Liver (tissue), 9 donors: ENCODE data around the gene BAIAP3. TPM values are rescaled to one million over a fixed set of nuclear protein-coding genes. Genes with fewer than 3 reads are reported as not detected.

Experiments
- DNase-seq: peaks from one replicate; pipeline ENCODE4 v3.0.0-alpha.2; 2017; ENCODE audit warnings: low spot score
- H3K27ac ChIP-seq, 2 donors: one replicate each; pipeline ENCODE4 v1.7.0; 2013; ENCODE audit warnings: inconsistent platforms in 2 of 2, low read length in 2 of 2, control low read depth in 1 of 2, low read depth in 1 of 2, mild to moderate bottlenecking in 1 of 2
- H3K27me3 ChIP-seq, 4 donors: one replicate each; pipeline versions ENCODE4 v1.6.1 to v1.7.0; 2013; ENCODE audit warnings: low read length in 3 of 4, inconsistent platforms in 1 of 4, mild to moderate bottlenecking in 1 of 4, moderate library complexity in 1 of 4; ENCODE audit not compliant: control insufficient read depth in 4 of 4, insufficient read depth in 4 of 4
- H3K36me3 ChIP-seq, 4 donors: one replicate each; pipeline versions ENCODE4 v1.6.1 to v1.7.0; 2013; ENCODE audit warnings: low read length in 3 of 4, mild to moderate bottlenecking in 3 of 4, low read depth in 1 of 4, moderate library complexity in 1 of 4; ENCODE audit not compliant: control insufficient read depth in 4 of 4, insufficient read depth in 3 of 4
- H3K4me1 ChIP-seq, 4 donors: one replicate each; pipeline versions ENCODE4 v1.6.1 to v1.7.0; 2013; ENCODE audit warnings: low read length in 3 of 4, mild to moderate bottlenecking in 3 of 4, moderate library complexity in 1 of 4; ENCODE audit not compliant: control insufficient read depth in 4 of 4, insufficient read depth in 4 of 4
- H3K4me3 ChIP-seq, 3 donors: one replicate each; pipeline versions ENCODE4 v1.6.1 to v1.7.0; 2013; ENCODE audit warnings: low read length in 3 of 3, control low read depth in 1 of 3, low read depth in 1 of 3, mild to moderate bottlenecking in 1 of 3
- H3K9ac ChIP-seq, 2 donors: one replicate each; pipeline ENCODE4 v1.7.0; 2013; ENCODE audit warnings: low read length in 2 of 2, mild to moderate bottlenecking in 2 of 2, moderate library complexity in 2 of 2, control low read depth in 1 of 2, low read depth in 1 of 2
- H3K9me3 ChIP-seq, 4 donors: one replicate each; pipeline versions ENCODE4 v1.6.1 to v1.7.0; 2013; ENCODE audit warnings: low read length in 3 of 4; ENCODE audit not compliant: control insufficient read depth in 4 of 4
- EGR1 ChIP-seq, 2 donors: IDR thresholded peaks; 2 replicates each; pipeline ENCODE4 v1.6.1; 2016 to 2018; ENCODE audit warnings: antibody characterized with exemption in 2 of 2, low read depth in 2 of 2
- FOXA1 ChIP-seq: IDR thresholded peaks from 2 replicates; pipeline ENCODE4 v1.6.1; 2016; ENCODE audit warnings: antibody characterized with exemption
- FOXA2 ChIP-seq: IDR thresholded peaks from 2 replicates; pipeline ENCODE4 v1.6.1; 2016; ENCODE audit warnings: antibody characterized with exemption
- GABPA ChIP-seq, 2 donors: IDR thresholded peaks in 1 of 2; conservative IDR thresholded peaks in 1 of 2; 2 replicates each; pipeline ENCODE4 v1.6.1; 2016; ENCODE audit warnings: antibody characterized with exemption in 2 of 2, mild to moderate bottlenecking in 1 of 2, moderate library complexity in 1 of 2
- HNF4A ChIP-seq, 2 donors: conservative IDR thresholded peaks; 2 replicates each; pipeline ENCODE4 v1.6.1; 2016; ENCODE audit warnings: antibody characterized with exemption in 2 of 2, mild to moderate bottlenecking in 2 of 2
- HNF4G ChIP-seq: IDR thresholded peaks from 2 replicates; pipeline ENCODE4 v1.6.1; 2016; ENCODE audit warnings: antibody characterized with exemption
- JUND ChIP-seq, 2 donors: IDR thresholded peaks; 2 replicates each; pipeline ENCODE4 v1.6.1; 2016; ENCODE audit warnings: antibody characterized with exemption in 2 of 2
- NR2F2 ChIP-seq: IDR thresholded peaks from 2 replicates; pipeline ENCODE4 v1.6.1; 2016; ENCODE audit warnings: antibody characterized with exemption
- RAD21 ChIP-seq, 2 donors: IDR thresholded peaks; 2 replicates each; pipeline ENCODE4 v1.6.1; 2016; ENCODE audit warnings: antibody characterized with exemption in 2 of 2, mild to moderate bottlenecking in 2 of 2
- RXRA ChIP-seq, 2 donors: IDR thresholded peaks; 2 replicates each; pipeline ENCODE4 v1.6.1; 2017 to 2018; ENCODE audit warnings: antibody characterized with exemption in 2 of 2, mild to moderate bottlenecking in 1 of 2
- SP1 ChIP-seq: IDR thresholded peaks from 2 replicates; pipeline ENCODE4 v1.6.1; 2018; ENCODE audit warnings: antibody characterized with exemption, mild to moderate bottlenecking
- TAF1 ChIP-seq: conservative IDR thresholded peaks from 2 replicates; pipeline ENCODE4 v1.6.1; 2016; ENCODE audit warnings: antibody characterized with exemption, mild to moderate bottlenecking
- YY1 ChIP-seq: IDR thresholded peaks from 2 replicates; pipeline ENCODE4 v1.6.1; 2016; ENCODE audit warnings: antibody characterized with exemption, mild to moderate bottlenecking
- WGBS: extraction: QIAGEN DNeasy Blood & Tissue Kit; methylation state at CpG from one replicate; pipeline ENCODE4 v1.1.7; 2013; 5-methylcytosine and 5-hydroxymethylcytosine counted together
- polyA plus RNA-seq, 2 donors: library from polyadenylated mRNA; stranded (reverse) in 1 of 2; unstranded in 1 of 2; fragments of 200-250 nt in 1 of 2; fragments of >200 nt in 1 of 2; fragmentation: Nextera tagmentation in 1 of 2; extraction: Ambion mirVana in 1 of 2; gene quantifications; one replicate each; pipeline versions ENCODE4 v1.2.1 to v1.2.3, GENCODE V29; 2013 to 2015
- total RNA-seq, 2 donors: library from RNA; depleted of rRNA; stranded (reverse); fragments of >200 nt; gene quantifications; one replicate each; pipeline ENCODE4 v1.2.3, GENCODE V29; 2014
- TF ChIP-seq, protein P1 (sequence below): IDR thresholded peaks from 2 replicates; pipeline ENCODE4 v1.6.1; 2016; ENCODE audit warnings: antibody characterized with exemption, mild to moderate bottlenecking
- TF ChIP-seq, protein P2 (sequence below): IDR thresholded peaks from 2 replicates; pipeline ENCODE4 v1.6.1; 2016; ENCODE audit warnings: antibody characterized with exemption
- TF ChIP-seq, protein P3 (sequence below): fragments of 150-350 bp; IDR thresholded peaks from 2 replicates; pipeline ENCODE4 v1.5.1; 2017; ENCODE audit warnings: improper control_type of control experiment, low read depth, low read length; ENCODE audit not compliant: missing input control
- TF ChIP-seq, protein P4 (sequence below): IDR thresholded peaks from 2 replicates; pipeline ENCODE4 v1.6.1; 2016; ENCODE audit warnings: antibody characterized with exemption
- TF ChIP-seq, protein P5 (sequence below): IDR thresholded peaks from 2 replicates; pipeline ENCODE4 v1.6.1; 2016; ENCODE audit warnings: antibody characterized with exemption
- donor health status: healthy.
- donor health status: healthy.
- donor health status: healthy.
- donor health status: healthy.
- donor health status: healthy.

BAIAP3 gene
- total and polyA plus RNA-seq, 4 donors = 1.6 to 3.8 (median 2.6) TPM

DNA sequence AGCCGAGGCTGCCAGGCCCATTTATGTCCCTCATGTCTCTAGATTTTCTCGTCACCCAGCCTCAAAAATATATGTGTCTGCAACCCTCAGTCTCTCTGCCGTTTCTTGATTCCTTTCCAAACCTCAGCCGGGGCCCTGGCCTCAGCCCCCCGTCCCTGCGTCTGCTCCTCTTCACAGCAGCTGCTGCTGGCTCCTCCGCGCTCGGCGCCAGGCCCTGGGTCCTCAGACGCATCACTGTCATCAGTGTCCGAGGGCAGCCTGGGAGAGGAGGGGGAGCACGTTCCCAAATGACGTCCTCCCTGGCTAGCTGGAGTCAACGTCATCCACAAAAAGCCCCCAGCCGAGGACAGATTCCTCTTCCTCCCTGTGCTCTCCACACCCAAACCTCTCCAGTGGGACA, 15.9 kb downstream of the BAIAP3 start (continued):
- TF ChIP-seq, protein P1, sequence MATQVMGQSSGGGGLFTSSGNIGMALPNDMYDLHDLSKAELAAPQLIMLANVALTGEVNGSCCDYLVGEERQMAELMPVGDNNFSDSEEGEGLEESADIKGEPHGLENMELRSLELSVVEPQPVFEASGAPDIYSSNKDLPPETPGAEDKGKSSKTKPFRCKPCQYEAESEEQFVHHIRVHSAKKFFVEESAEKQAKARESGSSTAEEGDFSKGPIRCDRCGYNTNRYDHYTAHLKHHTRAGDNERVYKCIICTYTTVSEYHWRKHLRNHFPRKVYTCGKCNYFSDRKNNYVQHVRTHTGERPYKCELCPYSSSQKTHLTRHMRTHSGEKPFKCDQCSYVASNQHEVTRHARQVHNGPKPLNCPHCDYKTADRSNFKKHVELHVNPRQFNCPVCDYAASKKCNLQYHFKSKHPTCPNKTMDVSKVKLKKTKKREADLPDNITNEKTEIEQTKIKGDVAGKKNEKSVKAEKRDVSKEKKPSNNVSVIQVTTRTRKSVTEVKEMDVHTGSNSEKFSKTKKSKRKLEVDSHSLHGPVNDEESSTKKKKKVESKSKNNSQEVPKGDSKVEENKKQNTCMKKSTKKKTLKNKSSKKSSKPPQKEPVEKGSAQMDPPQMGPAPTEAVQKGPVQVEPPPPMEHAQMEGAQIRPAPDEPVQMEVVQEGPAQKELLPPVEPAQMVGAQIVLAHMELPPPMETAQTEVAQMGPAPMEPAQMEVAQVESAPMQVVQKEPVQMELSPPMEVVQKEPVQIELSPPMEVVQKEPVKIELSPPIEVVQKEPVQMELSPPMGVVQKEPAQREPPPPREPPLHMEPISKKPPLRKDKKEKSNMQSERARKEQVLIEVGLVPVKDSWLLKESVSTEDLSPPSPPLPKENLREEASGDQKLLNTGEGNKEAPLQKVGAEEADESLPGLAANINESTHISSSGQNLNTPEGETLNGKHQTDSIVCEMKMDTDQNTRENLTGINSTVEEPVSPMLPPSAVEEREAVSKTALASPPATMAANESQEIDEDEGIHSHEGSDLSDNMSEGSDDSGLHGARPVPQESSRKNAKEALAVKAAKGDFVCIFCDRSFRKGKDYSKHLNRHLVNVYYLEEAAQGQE = no peak
- TF ChIP-seq, protein P2, sequence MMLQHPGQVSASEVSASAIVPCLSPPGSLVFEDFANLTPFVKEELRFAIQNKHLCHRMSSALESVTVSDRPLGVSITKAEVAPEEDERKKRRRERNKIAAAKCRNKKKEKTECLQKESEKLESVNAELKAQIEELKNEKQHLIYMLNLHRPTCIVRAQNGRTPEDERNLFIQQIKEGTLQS = no peak
- TF ChIP-seq YY1 = no peak
- no peak for TF ChIP-seq GABPA (IDR thresholded peaks at IDR 0.05 in 1 of 2, conservative IDR thresholded peaks at IDR 0.05 in 1 of 2)
- no peak for TF ChIP-seq EGR1 (IDR thresholded peaks at IDR 0.05; ENCODE audit: low read depth in 2 of 2)
- TF ChIP-seq RAD21 (IDR thresholded peaks at IDR 0.05) = no peak

DNA sequence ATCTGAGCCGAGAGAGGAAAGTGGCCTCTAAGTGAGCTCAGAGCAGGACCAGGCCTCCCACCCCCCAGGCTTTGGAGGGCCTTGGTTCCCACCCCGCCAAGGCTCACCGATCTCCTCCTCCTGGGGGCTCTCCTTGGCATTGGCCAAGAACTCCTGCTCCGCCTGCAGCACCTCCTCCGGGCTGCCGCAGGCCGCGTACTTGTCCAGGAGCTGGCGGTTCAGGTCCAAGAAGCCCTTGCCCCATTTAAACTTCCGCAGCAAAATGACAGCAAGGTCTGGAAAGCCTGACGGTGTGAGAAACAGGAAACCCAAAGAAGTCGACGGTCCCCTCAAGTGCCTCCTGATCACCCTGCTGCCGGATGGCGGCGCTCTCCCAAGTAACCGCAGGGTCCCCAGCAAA, 16.5 kb downstream of the BAIAP3 start:
- H3K4me1 ChIP-seq = peaks cover 6 to 38% (median 33%) of the 10 kb centered on the region in 4 donors
- H3K27ac ChIP-seq = no peak overlapping the region
- H3K9ac ChIP-seq = no peak overlapping the region
- H3K4me3 ChIP-seq = no peak overlapping the region
- no peak for TF ChIP-seq RXRA (IDR thresholded peaks at IDR 0.05)
- no peak for TF ChIP-seq HNF4A (conservative IDR thresholded peaks at IDR 0.05)
- TF ChIP-seq, protein P2 = no peak
- TF ChIP-seq JUND (IDR thresholded peaks at IDR 0.05) = no peak
- H3K27me3 ChIP-seq = no peaks in the 10 kb centered on the region
- no peak for DNase-seq
- no peaks in the 10 kb centered on the region for H3K9me3 ChIP-seq
- WGBS = 95% methylated on average over 17 of the region's 17 CpGs
- peaks cover 3 to 14% (median 6%) of the 10 kb centered on the region in 4 donors for H3K36me3 ChIP-seq

DNA sequence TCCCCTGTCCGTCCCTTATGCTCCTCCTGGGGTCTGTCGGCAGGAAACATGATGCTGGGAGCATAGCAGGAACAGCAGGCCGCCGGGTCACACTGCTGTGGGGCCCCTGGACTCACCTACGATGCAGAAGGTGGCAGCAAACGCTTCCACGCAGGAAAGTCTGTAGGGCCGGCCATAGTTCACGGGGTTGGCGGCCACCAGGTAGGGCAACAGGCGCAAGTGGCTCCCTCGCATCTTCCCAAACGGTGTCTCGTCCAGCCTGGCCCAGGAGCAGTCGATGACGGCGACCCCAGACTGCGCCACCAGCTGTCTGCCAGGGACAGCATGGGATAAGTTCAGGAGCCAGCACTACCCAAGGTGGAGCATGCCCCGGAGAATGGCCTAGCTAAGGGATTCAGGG, 17.2 kb downstream of the BAIAP3 start:
- no peak for DNase-seq
- H3K9ac ChIP-seq = peak overlapping the region in 1 of 2 donors; percentile 23
- H3K36me3 ChIP-seq = peaks cover 3 to 14% (median 6%) of the 10 kb centered on the region in 4 donors
- H3K9me3 ChIP-seq = no peaks in the 10 kb centered on the region
- WGBS = 81% methylated on average over 19 of the region's 19 CpGs
- no peaks in the 10 kb centered on the region for H3K27me3 ChIP-seq
- H3K27ac ChIP-seq = no peak overlapping the region
- peak overlapping the region; percentile 91 to 98 (median 95) for H3K4me3 ChIP-seq
- no peak for TF ChIP-seq NR2F2
- TF ChIP-seq SP1 = no peak
- TF ChIP-seq, protein P3, sequence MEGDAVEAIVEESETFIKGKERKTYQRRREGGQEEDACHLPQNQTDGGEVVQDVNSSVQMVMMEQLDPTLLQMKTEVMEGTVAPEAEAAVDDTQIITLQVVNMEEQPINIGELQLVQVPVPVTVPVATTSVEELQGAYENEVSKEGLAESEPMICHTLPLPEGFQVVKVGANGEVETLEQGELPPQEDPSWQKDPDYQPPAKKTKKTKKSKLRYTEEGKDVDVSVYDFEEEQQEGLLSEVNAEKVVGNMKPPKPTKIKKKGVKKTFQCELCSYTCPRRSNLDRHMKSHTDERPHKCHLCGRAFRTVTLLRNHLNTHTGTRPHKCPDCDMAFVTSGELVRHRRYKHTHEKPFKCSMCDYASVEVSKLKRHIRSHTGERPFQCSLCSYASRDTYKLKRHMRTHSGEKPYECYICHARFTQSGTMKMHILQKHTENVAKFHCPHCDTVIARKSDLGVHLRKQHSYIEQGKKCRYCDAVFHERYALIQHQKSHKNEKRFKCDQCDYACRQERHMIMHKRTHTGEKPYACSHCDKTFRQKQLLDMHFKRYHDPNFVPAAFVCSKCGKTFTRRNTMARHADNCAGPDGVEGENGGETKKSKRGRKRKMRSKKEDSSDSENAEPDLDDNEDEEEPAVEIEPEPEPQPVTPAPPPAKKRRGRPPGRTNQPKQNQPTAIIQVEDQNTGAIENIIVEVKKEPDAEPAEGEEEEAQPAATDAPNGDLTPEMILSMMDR = no peak
- TF ChIP-seq YY1 = no peak
- no peak for TF ChIP-seq GABPA (IDR thresholded peaks at IDR 0.05 in 1 of 2, conservative IDR thresholded peaks at IDR 0.05 in 1 of 2)
- TF ChIP-seq HNF4A (conservative IDR thresholded peaks at IDR 0.05) = no peak
- TF ChIP-seq FOXA1 = no peak
- TF ChIP-seq, protein P2 = no peak
- TF ChIP-seq, protein P4, sequence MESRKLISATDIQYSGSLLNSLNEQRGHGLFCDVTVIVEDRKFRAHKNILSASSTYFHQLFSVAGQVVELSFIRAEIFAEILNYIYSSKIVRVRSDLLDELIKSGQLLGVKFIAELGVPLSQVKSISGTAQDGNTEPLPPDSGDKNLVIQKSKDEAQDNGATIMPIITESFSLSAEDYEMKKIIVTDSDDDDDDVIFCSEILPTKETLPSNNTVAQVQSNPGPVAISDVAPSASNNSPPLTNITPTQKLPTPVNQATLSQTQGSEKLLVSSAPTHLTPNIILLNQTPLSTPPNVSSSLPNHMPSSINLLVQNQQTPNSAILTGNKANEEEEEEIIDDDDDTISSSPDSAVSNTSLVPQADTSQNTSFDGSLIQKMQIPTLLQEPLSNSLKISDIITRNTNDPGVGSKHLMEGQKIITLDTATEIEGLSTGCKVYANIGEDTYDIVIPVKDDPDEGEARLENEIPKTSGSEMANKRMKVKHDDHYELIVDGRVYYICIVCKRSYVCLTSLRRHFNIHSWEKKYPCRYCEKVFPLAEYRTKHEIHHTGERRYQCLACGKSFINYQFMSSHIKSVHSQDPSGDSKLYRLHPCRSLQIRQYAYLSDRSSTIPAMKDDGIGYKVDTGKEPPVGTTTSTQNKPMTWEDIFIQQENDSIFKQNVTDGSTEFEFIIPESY = no peak
- TF ChIP-seq RXRA (IDR thresholded peaks at IDR 0.05) = no peak
- TF ChIP-seq, protein P5, sequence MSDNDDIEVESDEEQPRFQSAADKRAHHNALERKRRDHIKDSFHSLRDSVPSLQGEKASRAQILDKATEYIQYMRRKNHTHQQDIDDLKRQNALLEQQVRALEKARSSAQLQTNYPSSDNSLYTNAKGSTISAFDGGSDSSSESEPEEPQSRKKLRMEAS = no peak
- no peak for TF ChIP-seq RAD21 (IDR thresholded peaks at IDR 0.05)
- no peak for TF ChIP-seq TAF1
- no peak for TF ChIP-seq JUND (IDR thresholded peaks at IDR 0.05)
- TF ChIP-seq FOXA2 = no peak
- TF ChIP-seq, protein P1 = no peak
- no peak for TF ChIP-seq HNF4G
- peaks cover 6 to 44% (median 33%) of the 10 kb centered on the region in 4 donors for H3K4me1 ChIP-seq
